ENCODE results near the gene ETFRF1. TPM values are rescaled to one million over a fixed set of nuclear protein-coding genes. Genes with fewer than 3 reads are reported as not detected.

ETFRF1 gene
- total RNA-seq, 1 experiment from 2014 or later = 5.9 TPM

DNA sequence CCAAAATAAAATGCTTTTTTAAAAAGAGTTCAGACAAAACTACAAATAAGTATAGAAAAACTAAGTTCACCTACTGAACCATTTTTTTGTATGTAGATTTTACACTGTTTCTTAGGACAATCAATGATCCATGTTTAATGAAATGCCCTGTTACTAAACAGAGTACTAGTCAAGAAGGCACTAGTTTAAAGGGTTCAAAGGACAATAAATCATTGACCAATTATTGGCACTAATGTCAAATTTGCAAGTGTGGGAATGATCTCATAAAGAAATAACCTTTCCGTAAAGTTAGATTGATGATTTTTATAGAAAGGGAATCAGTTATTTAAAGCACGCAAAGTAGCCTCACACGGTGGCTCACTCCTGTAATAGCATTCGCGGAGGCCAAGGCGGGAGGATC is 4.2 kb upstream of the ETFRF1 start:
- Mint-ChIP-seq H3K4me3 (no peak overlapping the region), H3K27me3 (ENCODE audit: low read depth) (no peaks in the 10 kb centered on the region), H3K9me3 (no peaks in the 10 kb centered on the region), H3K36me3 (no peaks in the 10 kb centered on the region), H3K4me1 (peaks cover 4% of the 10 kb centered on the region; the same call in 1 of the 2 replicates), H3K27ac (no peak overlapping the region)
- TF ChIP-seq NR2C2 (CRISPR knock-in tag; IDR thresholded peaks at IDR 0.05) = no peak
- no peak for TF ChIP-seq TEAD1 (CRISPR knock-in tag; IDR thresholded peaks at IDR 0.05)
- no peak for TF ChIP-seq ZBTB21 (CRISPR knock-in tag; IDR thresholded peaks at IDR 0.05; ENCODE audit: borderline replicate concordance)
- TF ChIP-seq, protein P1, sequence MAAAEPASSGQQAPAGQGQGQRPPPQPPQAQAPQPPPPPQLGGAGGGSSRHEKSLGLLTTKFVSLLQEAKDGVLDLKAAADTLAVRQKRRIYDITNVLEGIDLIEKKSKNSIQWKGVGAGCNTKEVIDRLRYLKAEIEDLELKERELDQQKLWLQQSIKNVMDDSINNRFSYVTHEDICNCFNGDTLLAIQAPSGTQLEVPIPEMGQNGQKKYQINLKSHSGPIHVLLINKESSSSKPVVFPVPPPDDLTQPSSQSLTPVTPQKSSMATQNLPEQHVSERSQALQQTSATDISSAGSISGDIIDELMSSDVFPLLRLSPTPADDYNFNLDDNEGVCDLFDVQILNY (CRISPR knock-in tag; IDR thresholded peaks at IDR 0.05) = no peak
- TF ChIP-seq, protein P2, sequence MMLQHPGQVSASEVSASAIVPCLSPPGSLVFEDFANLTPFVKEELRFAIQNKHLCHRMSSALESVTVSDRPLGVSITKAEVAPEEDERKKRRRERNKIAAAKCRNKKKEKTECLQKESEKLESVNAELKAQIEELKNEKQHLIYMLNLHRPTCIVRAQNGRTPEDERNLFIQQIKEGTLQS (CRISPR knock-in tag; conservative IDR thresholded peaks at IDR 0.05) = no peak
- TF ChIP-seq TCF7 (CRISPR knock-in tag; IDR thresholded peaks at IDR 0.05; ENCODE audit: low read depth) = no peak
- no peak for TF ChIP-seq ESRRA (CRISPR knock-in tag; IDR thresholded peaks at IDR 0.05; ENCODE audit: borderline replicate concordance)
- no peak for TF ChIP-seq CREM (CRISPR knock-in tag; IDR thresholded peaks at IDR 0.05)
- TF ChIP-seq ZNF121 (CRISPR knock-in tag; IDR thresholded peaks at IDR 0.05) = no peak
- TF ChIP-seq PRDM15 (CRISPR knock-in tag; IDR thresholded peaks at IDR 0.05) = no peak
- TF ChIP-seq PREB (CRISPR knock-in tag; IDR thresholded peaks at IDR 0.05; ENCODE audit: borderline replicate concordance) = no peak
- TF ChIP-seq MAX (CRISPR knock-in tag; IDR thresholded peaks at IDR 0.05) = no peak
- TF ChIP-seq NR3C1 (CRISPR knock-in tag; conservative IDR thresholded peaks at IDR 0.05; ENCODE audit: low read depth) = no peak
- ChIA-PET POLR2A (no interaction called here), CTCF (no interaction called here)
- DNase-seq (ENCODE audit: low spot score) (no peak), ATAC-seq (no peak)

DNA sequence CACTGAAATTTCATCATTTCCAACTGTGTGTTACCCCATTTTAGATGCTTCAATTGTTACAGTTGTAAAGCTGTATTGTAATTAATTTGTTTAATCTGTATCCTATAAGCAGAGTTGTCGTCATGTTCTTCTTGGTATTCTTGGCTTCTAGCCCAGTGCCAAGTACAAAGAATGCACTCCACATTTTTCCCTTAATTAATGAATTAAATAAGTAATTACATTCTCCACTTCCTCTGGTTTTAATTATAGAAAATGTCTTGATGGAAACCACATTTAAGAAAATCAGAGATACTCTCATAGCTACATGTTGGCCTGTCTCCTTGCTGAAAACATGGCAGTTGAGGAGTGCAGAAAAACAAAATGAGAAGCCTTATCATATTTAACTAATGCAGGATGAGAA is 823 bp upstream of the ETFRF1 start:
- Mint-ChIP-seq H3K36me3 (no peaks in the 10 kb centered on the region), H3K27ac (no peak overlapping the region), H3K4me3 (peak overlapping the region; percentile 93), H3K4me1 (peaks cover 11% of the 10 kb centered on the region), H3K27me3 (ENCODE audit: low read depth) (no peaks in the 10 kb centered on the region), H3K9me3 (no peaks in the 10 kb centered on the region)
- ATAC-seq (no peak), DNase-seq (ENCODE audit: low spot score) (no peak)
- CTCF ChIA-PET = interaction anchor here (1.4 to 1.6 kb wide), 3 partner anchors 191 to 854 kb away, joined by 3 to 13 read pairs (median 6); no protein-coding TSS in a partner anchor
- POLR2A ChIA-PET = interaction anchor here (0.9 to 1.5 kb wide), 3 partner anchors 10 to 14 kb away, joined by 3 to 5 read pairs (median 3); no protein-coding TSS in a partner anchor
- TF ChIP-seq, protein P3, sequence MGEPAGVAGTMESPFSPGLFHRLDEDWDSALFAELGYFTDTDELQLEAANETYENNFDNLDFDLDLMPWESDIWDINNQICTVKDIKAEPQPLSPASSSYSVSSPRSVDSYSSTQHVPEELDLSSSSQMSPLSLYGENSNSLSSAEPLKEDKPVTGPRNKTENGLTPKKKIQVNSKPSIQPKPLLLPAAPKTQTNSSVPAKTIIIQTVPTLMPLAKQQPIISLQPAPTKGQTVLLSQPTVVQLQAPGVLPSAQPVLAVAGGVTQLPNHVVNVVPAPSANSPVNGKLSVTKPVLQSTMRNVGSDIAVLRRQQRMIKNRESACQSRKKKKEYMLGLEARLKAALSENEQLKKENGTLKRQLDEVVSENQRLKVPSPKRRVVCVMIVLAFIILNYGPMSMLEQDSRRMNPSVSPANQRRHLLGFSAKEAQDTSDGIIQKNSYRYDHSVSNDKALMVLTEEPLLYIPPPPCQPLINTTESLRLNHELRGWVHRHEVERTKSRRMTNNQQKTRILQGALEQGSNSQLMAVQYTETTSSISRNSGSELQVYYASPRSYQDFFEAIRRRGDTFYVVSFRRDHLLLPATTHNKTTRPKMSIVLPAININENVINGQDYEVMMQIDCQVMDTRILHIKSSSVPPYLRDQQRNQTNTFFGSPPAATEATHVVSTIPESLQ (CRISPR knock-in tag; IDR thresholded peaks at IDR 0.05) = no peak
- no peak for TF ChIP-seq ZNF138 (CRISPR knock-in tag; conservative IDR thresholded peaks at IDR 0.05)
- TF ChIP-seq HMGXB4 (CRISPR knock-in tag; IDR thresholded peaks at IDR 0.05) = no peak
- TF ChIP-seq RELA (CRISPR knock-in tag; IDR thresholded peaks at IDR 0.05; ENCODE audit: borderline replicate concordance) = no peak
- no peak for TF ChIP-seq ZNF281 (CRISPR knock-in tag; IDR thresholded peaks at IDR 0.05)
- TF ChIP-seq TP53 (CRISPR knock-in tag; IDR thresholded peaks at IDR 0.05) = no peak
